Nephron (organoid): ENCODE data around the gene PAN3.

Experiments
- H3K27ac Mint-ChIP-seq, 3 experiments: 2 replicates each; pipeline ENCODE4 v1.8.0; 2020; ENCODE audit warnings: mixed read lengths in 3 of 3, mild to moderate bottlenecking in 2 of 3, moderate library complexity in 1 of 3
- H3K27me3 Mint-ChIP-seq: 2 replicates; pipeline ENCODE4 v1.8.0; 2021; ENCODE audit warnings: low read depth, mild to moderate bottlenecking, moderate library complexity, mixed read lengths
- H3K36me3 Mint-ChIP-seq: 2 replicates; pipeline ENCODE4 v1.8.0; 2020; ENCODE audit warnings: low read depth, mixed read lengths
- H3K4me1 Mint-ChIP-seq: 2 replicates; pipeline ENCODE4 v1.8.0; 2020; ENCODE audit warnings: mixed read lengths
- H3K4me3 Mint-ChIP-seq, 3 experiments: 2 replicates each; pipeline ENCODE4 v1.8.0; 2020; ENCODE audit warnings: mild to moderate bottlenecking in 3 of 3, mixed read lengths in 3 of 3, moderate library complexity in 2 of 3
- H3K9me3 Mint-ChIP-seq: 2 replicates; pipeline ENCODE4 v1.8.0; 2020; ENCODE audit warnings: mixed read lengths
- TF ChIP-seq, protein P1 (sequence below), 3 experiments: fragments of 200-600 bp; sonication (generic); IDR thresholded peaks; one replicate each; pipeline ENCODE4 v1.5.0; 2021; ENCODE audit warnings: antibody characterized with exemption in 3 of 3; ENCODE audit not compliant: unreplicated experiment in 3 of 3

Gene PAN3

DNA sequence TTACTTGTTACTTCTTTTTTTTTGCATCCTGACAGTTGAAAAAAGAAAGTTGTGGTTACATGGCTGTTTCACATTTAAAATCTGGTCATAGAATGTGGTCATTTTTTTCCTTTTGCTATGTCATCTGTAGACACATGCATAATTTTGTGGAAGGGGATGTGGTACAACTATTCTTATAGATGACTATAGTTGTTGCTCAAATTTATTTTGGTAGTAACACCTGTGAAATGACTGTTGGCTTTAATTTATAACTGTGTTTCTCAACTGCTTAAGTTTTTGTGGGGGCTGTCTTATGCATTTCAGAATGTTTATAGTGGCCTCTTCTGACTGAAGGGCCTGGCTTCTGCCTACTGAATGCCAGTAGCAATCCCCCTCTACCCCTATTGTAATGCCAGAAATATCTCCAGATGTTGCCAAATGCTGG, 130.5 kb downstream of the PAN3 start:
- Mint-ChIP-seq H3K27ac (no peak overlapping the region), H3K4me1 (no peaks in the 10 kb centered on the region), H3K4me3 (no peak overlapping the region), H3K36me3 (peaks cover 50% of the 10 kb centered on the region), H3K9me3 (no peaks in the 10 kb centered on the region), H3K27me3 (no peaks in the 10 kb centered on the region)
- TF ChIP-seq, protein P1, sequence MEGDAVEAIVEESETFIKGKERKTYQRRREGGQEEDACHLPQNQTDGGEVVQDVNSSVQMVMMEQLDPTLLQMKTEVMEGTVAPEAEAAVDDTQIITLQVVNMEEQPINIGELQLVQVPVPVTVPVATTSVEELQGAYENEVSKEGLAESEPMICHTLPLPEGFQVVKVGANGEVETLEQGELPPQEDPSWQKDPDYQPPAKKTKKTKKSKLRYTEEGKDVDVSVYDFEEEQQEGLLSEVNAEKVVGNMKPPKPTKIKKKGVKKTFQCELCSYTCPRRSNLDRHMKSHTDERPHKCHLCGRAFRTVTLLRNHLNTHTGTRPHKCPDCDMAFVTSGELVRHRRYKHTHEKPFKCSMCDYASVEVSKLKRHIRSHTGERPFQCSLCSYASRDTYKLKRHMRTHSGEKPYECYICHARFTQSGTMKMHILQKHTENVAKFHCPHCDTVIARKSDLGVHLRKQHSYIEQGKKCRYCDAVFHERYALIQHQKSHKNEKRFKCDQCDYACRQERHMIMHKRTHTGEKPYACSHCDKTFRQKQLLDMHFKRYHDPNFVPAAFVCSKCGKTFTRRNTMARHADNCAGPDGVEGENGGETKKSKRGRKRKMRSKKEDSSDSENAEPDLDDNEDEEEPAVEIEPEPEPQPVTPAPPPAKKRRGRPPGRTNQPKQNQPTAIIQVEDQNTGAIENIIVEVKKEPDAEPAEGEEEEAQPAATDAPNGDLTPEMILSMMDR (IDR thresholded peaks at IDR 0.05; ENCODE audit: unreplicated experiment in 3 of 3) = no peak

DNA sequence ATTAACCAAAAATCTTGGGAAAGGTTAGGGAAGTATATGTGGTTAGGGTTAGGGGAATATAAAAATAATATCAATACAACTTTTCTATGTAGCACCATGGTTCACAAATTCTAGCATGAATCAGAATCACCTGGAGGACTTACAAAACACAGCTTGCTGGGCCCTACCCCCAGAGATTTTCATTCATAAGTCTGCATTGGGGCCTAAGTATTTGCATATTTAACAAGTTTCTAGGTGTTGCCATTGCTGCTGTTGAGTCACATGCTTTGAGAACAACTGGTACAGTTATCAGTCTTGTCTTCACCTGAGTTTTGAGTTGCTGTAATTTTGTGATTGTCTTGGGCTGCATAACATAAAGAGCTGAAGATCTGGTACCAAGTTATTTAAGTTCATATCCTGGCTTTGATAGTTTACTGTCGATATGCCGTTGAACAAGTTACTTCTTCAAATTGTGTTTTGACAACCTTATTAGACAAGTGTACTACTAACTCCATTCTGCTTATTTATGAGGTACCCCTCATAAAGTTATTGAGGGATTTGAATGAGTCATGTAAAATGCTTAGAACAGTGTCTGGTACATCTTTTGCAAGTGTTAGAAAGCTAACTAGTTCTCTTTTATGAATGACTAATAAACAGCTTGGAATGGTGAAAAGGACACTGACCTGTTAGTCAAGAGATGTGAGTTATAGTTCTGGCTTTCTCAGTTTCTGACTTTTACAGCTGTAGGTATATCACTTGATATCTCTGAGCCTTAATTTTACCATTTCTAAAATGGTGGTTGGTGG, 132.9 kb downstream of the PAN3 start:
- Mint-ChIP-seq H3K9me3 (no peaks in the 10 kb centered on the region), H3K27ac (no peak overlapping the region), H3K27me3 (no peaks in the 10 kb centered on the region), H3K4me3 (no peak overlapping the region), H3K4me1 (no peaks in the 10 kb centered on the region), H3K36me3 (peaks cover 62% of the 10 kb centered on the region)
- TF ChIP-seq, protein P1 (IDR thresholded peaks at IDR 0.05; ENCODE audit: unreplicated experiment in 3 of 3) = no peak

DNA sequence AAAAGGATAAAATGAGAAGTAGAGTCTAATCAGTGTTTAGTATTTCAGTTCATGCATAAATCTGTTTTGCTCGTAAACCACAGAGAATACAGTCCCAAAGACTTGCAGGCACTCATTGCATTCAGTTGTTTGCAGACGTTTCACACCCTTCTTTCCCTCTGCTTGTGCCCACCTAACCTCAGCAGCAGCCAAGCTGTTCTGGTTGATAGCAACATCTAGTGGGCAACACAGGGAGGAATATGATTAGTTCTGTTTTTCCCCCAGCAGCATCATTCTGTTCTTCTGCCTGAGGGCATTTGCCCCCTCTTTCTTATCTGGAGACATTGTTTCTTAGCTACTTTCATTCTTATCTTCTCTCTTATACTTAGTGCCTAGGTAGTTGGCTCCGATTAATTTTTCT, 135.6 kb downstream of the PAN3 start:
- H3K4me3 Mint-ChIP-seq = no peak overlapping the region
- peaks cover 46% of the 10 kb centered on the region for H3K36me3 Mint-ChIP-seq
- H3K9me3 Mint-ChIP-seq = no peaks in the 10 kb centered on the region
- TF ChIP-seq, protein P1 (IDR thresholded peaks at IDR 0.05; ENCODE audit: unreplicated experiment in 3 of 3) = no peak
- no peaks in the 10 kb centered on the region for H3K4me1 Mint-ChIP-seq
- no peak overlapping the region for H3K27ac Mint-ChIP-seq
- no peaks in the 10 kb centered on the region for H3K27me3 Mint-ChIP-seq

DNA sequence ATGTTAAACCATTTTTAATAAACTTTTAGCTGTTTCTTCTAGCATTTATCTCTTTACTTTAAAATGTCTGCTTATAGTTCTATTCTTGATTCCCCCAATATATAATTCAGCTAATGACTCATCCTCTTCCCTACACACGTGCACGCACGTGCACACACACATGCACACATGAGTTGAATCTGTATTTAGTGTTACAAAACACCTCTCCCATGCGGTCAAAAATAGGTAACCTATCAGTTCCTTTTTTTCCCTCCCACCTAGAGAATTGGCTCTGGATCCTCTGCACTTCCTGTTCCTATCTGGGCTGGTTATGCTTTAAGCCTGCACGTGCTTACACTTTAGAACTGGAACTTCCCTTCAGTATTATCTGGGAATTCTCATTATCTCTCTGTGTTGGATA, 144.1 kb downstream of the PAN3 start:
- Mint-ChIP-seq H3K9me3 (no peaks in the 10 kb centered on the region), H3K36me3 (peaks cover 71% of the 10 kb centered on the region), H3K4me3 (no peak overlapping the region), H3K27ac (no peak overlapping the region), H3K27me3 (no peaks in the 10 kb centered on the region), H3K4me1 (no peaks in the 10 kb centered on the region)
- TF ChIP-seq, protein P1 (IDR thresholded peaks at IDR 0.05; ENCODE audit: unreplicated experiment in 3 of 3) = no peak

DNA sequence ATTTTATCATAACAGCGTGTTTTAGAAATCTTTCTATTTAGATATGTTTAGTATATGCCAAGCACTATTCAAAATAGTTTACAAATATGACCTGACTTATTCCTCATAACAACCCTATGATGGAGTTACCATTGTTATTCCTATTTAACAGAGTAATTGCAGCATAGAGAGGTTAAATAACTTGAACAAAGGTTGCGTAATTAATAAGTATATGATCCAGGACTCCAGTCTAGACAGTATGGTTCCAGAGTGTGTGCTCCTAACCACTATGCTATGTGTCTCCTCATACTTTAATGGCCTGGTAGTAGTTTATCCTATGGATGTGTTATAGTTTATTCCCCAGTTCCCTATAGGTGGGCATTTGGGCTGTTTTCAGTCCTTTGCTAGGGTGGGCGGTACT, 145.3 kb downstream of the PAN3 start:
- Mint-ChIP-seq H3K36me3 (peaks cover 82% of the 10 kb centered on the region), H3K27ac (no peak overlapping the region), H3K9me3 (no peaks in the 10 kb centered on the region), H3K4me3 (no peak overlapping the region), H3K27me3 (no peaks in the 10 kb centered on the region), H3K4me1 (no peaks in the 10 kb centered on the region)
- TF ChIP-seq, protein P1 (IDR thresholded peaks at IDR 0.05; ENCODE audit: unreplicated experiment in 3 of 3) = no peak

DNA sequence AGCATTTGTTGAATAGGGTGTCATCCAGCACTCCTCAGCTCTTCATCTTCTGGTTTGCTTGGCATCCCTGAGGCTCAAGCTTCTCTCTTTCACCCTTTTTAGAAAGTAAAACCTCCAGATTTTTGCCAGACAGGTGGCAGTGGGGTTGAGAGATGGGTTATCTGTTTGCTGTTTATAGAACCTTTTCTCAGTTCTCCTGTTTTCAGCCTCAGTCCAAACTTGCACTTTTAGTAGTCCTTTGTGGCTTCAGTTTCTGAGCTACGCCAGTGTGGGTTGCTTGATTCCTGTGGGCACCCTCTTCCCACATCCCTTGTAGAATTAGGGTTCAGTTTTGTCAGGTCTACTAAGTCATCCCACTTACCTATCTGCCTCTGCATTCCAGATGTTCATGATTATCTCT, 147.9 kb downstream of the PAN3 start:
- H3K4me3 Mint-ChIP-seq = no peak overlapping the region
- no peaks in the 10 kb centered on the region for H3K9me3 Mint-ChIP-seq
- TF ChIP-seq, protein P1 (IDR thresholded peaks at IDR 0.05; ENCODE audit: unreplicated experiment in 3 of 3) = no peak
- H3K36me3 Mint-ChIP-seq = peaks cover 85% of the 10 kb centered on the region
- no peaks in the 10 kb centered on the region for H3K4me1 Mint-ChIP-seq
- no peak overlapping the region for H3K27ac Mint-ChIP-seq
- no peaks in the 10 kb centered on the region for H3K27me3 Mint-ChIP-seq
